IPS-20b (cell line): ENCODE results near the gene NSDHL.
"Not testable (repeated sequence)": the region's sequence is repeated elsewhere in the genome, so short reads cannot be mapped to it uniquely, and the experiment has no call there.

Experiments
- H3K27ac ChIP-seq: one replicate; pipeline ENCODE4 v1.5.1; 2013; ENCODE audit warnings: low read length
- H3K27me3 ChIP-seq: 2 replicates; pipeline ENCODE4 v1.6.1; 2013; ENCODE audit warnings: mild to moderate bottlenecking, low read length, inconsistent platforms; ENCODE audit not compliant: insufficient read depth
- H3K36me3 ChIP-seq: 2 replicates; pipeline ENCODE4 v1.6.1; 2013; ENCODE audit warnings: low read depth, mild to moderate bottlenecking, inconsistent platforms, low read length, moderate library complexity; ENCODE audit not compliant: insufficient read depth
- H3K4me1 ChIP-seq: 2 replicates; pipeline ENCODE4 v1.6.1; 2013; ENCODE audit warnings: mild to moderate bottlenecking, control low read depth, inconsistent platforms, low read length, moderate library complexity; ENCODE audit not compliant: insufficient read depth
- H3K4me3 ChIP-seq: 2 replicates; pipeline ENCODE4 v1.5.1; 2013; ENCODE audit warnings: mild to moderate bottlenecking, low read length, inconsistent platforms
- H3K9ac ChIP-seq: 2 replicates; pipeline ENCODE4 v1.6.1; 2013; ENCODE audit warnings: low read depth, mild to moderate bottlenecking, inconsistent platforms, low read length, moderate library complexity
- H3K9me3 ChIP-seq: 2 replicates; pipeline ENCODE4 v1.6.1; 2013; ENCODE audit warnings: mild to moderate bottlenecking, low read depth, low read length, inconsistent platforms; ENCODE audit not compliant: insufficient read depth

NSDHL gene

DNA sequence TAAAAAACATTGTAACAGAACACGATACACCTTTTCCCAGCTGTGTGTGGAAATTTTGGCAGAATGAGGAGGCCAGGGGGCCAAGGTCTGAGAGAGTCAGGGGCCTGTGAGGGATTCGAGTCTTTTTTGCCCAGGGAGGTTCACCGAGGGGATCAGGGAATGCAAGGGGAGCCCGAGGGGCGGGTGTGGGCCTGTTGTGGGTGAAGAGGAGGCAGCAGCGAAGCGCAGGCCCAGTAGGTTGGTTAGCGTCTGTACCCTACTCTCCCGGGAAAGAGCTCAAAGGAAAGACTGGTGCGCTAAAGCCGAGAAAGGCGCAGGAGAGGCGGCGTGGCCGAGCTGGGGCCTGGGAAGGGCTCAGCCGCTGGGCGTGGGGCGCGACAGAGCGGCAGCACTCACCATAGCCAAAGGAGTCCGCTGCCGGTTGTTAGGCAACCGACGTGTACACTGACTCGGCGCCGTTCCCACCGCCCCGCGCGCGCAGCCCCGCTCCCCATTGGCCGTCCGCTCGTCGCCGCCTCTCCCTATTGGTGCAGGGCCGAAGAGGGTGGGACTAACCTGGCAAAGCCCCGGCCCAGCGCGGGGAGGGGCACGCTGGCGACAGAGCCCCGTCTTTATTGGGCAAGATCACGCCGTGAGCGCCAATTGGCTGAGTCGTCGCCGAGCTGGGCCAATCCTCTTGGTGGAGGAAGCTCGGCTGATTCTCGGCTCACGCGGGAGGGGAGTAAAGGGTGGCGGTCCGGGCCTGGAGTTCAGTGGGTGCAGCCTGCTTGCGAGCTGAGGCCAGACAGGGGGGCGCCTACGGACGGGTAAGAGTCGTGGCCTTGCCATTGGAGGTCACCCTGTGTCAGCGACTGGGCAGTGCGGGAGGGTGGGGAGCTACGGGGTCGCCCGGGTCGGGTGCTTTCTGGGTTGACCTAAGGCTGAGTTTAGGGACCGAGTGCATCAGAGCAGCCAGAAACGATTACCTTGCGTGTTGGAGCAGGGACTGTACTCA is at the start of gene NSDHL, which contains the start of gene CETN2:
Gene NSDHL, plus strand, starts transcription at position 752 of the 994 bp plus-strand sequence. CDS start 15,262 bp downstream, outside the sequence.
Gene CETN2, minus strand, starts transcription at position 446 of the 994 bp plus-strand sequence. Its CDS starts 47 bp downstream, at position 399.
- Histone ChIP-seq H3K9me3 (no peaks in the 10 kb centered on the region), H3K27ac (peak within 1 kb of the TSS; percentile 28), H3K27me3 (no peaks in the 10 kb centered on the region)

DNA sequence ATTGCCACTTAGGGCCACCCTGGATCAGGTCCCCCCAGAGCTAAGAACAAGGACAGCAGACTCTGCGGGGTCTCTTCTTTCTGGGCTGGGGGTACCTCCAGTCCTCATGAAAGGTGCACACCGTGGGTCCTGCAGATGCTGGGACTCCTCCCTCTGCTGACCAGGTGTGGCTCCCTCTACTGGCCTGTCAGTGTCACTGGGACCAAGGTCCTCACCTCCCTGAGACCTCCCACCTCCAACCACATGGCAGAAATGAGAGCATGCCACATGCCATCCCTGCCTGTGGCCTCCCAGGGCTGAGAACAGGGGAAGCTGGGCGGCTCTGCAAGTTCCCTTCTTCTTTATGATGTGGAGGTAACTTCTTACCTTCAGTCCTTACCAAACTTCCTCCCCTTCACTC is 43.8 kb upstream of the NSDHL start:
- H3K9me3 ChIP-seq, H3K4me3 ChIP-seq, H3K27ac ChIP-seq, H3K4me1 ChIP-seq, H3K36me3 ChIP-seq, H3K27me3 ChIP-seq, H3K9ac ChIP-seq: not testable (repeated sequence)

More for the DNA sequence above, at the start of gene NSDHL, which contains the start of gene CETN2:
- peaks cover 22% of the 10 kb centered on the region; the same call in 1 of the 2 replicates for H3K36me3 ChIP-seq
- peaks cover 4% of the 10 kb centered on the region; the same call in 1 of the 2 replicates for H3K4me1 ChIP-seq
- peak within 1 kb of the TSS; percentile 90 for H3K4me3 ChIP-seq
- peak within 1 kb of the TSS; percentile 85 for H3K9ac ChIP-seq

DNA sequence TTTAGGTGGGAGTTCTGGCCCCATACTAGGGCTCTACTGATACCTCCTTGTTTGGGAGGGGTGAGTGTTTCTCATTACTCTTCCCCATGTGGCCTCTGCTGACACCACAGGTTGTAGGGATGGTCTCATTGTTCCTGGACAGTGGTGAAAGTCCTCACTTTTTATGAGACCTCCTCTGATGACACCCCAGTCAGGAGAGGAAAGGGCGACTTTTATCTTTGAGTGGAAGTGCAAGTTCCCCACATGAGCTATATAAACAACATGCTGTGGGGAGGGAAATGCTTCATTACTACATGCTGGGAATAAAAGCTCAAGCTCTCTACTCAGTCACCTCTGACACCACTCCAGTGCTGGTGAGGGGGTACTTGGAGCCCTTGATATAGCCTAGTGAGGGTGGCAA is 31.9 kb upstream of the NSDHL start:
- no peak overlapping the region for H3K27ac ChIP-seq
- no peaks in the 10 kb centered on the region for H3K36me3 ChIP-seq
- H3K4me1 ChIP-seq, result no peaks in the 10 kb centered on the region
- H3K27me3 ChIP-seq, result no peaks in the 10 kb centered on the region
- no peak overlapping the region for H3K9ac ChIP-seq
- no peaks in the 10 kb centered on the region for H3K9me3 ChIP-seq
- H3K4me3 ChIP-seq, result no peak overlapping the region

DNA sequence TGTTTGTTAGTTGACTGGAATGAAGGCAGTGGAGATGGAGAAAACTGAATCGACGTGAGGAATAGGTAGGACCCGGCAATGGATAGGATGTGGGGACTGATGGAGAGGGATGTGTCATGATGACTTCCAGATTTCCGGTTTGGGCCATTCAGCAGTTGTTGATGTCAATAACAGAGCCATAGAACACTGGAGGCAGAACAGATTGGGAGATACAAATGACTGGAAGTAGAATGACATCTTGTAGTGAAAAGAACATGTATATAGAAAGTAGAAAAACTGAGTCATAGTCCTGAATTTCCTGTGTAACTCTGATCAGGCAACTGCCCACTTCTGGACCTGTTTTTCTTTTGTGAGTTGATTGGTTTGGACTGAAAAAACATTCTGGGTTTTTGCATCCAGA is 24.8 kb upstream of the NSDHL start:
- H3K4me1 ChIP-seq, result no peaks in the 10 kb centered on the region
- no peak overlapping the region for H3K9ac ChIP-seq
- H3K36me3 ChIP-seq, result no peaks in the 10 kb centered on the region
- H3K27me3 ChIP-seq, result no peaks in the 10 kb centered on the region
- H3K27ac ChIP-seq, result no peak overlapping the region
- H3K9me3 ChIP-seq, result no peaks in the 10 kb centered on the region
- H3K4me3 ChIP-seq, result no peak overlapping the region

DNA sequence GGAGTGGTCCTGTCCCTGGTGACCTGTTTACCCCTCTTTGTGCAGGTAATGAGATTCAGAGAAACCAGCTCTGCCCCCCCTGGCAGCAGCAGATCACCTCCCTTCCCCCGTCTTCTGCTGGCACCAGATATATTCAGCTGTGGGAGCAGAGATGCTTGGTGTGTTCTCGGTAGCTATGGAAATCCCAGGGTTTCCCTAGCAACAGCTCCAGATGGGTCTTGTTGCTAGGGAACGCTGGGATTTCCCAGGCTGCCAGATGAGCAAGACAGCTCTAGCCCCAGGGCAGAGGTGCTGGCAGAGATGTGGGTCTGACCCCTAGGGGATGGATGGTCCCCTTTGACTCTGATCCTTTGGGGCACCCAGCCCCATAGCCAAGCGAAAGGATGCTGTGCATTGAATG is 20.5 kb upstream of the NSDHL start:
- Histone ChIP-seq H3K4me3 (no peak overlapping the region), H3K36me3 (no peaks in the 10 kb centered on the region), H3K27me3 (no peaks in the 10 kb centered on the region), H3K4me1 (no peaks in the 10 kb centered on the region), H3K27ac (no peak overlapping the region), H3K9me3 (no peaks in the 10 kb centered on the region), H3K9ac (no peak overlapping the region; the same call in 1 of the 2 replicates)

DNA sequence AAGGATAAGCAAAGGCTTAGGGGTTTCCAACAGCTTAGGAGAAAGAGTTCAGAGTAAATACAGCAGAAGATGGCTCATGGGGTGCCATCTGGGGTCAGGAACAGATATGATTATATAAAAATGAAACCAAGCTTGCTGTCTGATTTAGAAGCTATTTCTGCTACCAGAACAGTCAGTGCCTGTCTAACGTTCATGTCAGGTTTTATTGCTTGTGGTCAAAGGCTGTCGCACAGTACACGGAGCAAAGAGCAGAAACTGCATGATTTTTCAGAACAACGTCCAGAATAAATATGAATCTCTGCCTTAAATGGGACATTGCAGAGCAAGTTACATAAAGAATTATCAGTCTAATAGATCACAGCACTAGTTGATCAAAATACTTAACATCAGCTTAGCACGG is 17.7 kb upstream of the NSDHL start:
- H3K4me1 ChIP-seq, result no peaks in the 10 kb centered on the region
- no peak overlapping the region for H3K4me3 ChIP-seq
- no peaks in the 10 kb centered on the region for H3K27me3 ChIP-seq
- no peaks in the 10 kb centered on the region for H3K9me3 ChIP-seq
- H3K27ac ChIP-seq, result no peak overlapping the region
- no peak overlapping the region for H3K9ac ChIP-seq
- no peaks in the 10 kb centered on the region for H3K36me3 ChIP-seq

DNA sequence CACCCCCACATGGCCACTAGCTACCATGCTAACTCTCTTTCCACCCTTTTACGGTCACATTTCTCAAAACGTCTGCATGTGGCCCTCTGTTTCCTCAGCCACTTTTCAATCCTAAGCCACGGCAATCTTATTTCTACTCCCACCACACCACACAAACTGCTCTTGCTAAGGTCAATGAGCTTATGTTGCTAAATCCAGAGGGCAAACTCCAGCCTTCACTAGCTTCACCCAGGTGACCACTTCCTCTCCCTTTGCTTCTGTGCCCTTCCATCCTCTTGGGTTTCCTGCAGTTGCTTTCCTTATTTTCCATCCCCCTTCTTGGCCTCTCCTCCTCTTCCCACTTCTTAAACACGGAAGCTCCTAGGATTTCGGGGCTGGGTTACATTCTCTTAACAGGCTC is 16.8 kb upstream of the NSDHL start:
- Histone ChIP-seq H3K4me3 (no peak overlapping the region), H3K9ac (no peak overlapping the region), H3K27ac (no peak overlapping the region), H3K36me3 (no peaks in the 10 kb centered on the region), H3K4me1 (no peaks in the 10 kb centered on the region), H3K27me3 (no peaks in the 10 kb centered on the region), H3K9me3 (no peaks in the 10 kb centered on the region)

DNA sequence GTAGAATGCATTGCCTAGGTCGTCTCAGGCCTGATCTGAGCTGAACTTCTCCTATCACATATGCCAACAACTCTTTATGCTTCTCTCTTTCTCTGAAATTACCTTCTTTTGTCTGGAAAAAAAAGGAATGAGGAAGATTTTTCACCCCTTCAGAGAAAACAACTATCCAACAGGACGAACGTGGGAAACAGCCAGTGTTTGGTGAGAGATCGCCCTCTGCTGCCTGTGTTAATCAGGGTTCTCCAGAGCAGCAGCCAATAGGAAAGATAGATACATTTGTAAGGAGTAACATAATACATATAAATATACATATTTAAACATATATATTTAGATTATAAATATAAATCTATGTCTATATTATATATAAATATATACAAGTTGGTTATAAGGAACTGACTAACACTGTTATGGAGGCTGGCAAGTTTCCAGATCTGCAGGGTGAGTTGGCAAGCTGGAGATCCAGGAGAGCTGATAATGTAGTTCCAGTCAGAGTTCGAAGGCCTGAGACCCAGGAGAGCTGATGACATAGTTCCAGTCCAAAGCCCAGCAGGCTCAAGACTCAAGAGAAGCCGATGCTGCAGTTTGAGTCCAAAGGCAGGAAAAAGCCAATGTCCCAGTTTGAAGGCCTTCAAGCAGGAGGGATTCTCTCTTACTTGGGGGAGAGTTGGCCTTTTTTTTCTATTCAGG is 13.6 kb upstream of the NSDHL start:
- no peaks in the 10 kb centered on the region for H3K27me3 ChIP-seq
- H3K4me3 ChIP-seq, result no peak overlapping the region
- H3K9ac ChIP-seq, result no peak overlapping the region
- H3K4me1 ChIP-seq, result no peaks in the 10 kb centered on the region
- no peak overlapping the region for H3K27ac ChIP-seq
- H3K9me3 ChIP-seq, result no peaks in the 10 kb centered on the region
- H3K36me3 ChIP-seq, result no peaks in the 10 kb centered on the region

DNA sequence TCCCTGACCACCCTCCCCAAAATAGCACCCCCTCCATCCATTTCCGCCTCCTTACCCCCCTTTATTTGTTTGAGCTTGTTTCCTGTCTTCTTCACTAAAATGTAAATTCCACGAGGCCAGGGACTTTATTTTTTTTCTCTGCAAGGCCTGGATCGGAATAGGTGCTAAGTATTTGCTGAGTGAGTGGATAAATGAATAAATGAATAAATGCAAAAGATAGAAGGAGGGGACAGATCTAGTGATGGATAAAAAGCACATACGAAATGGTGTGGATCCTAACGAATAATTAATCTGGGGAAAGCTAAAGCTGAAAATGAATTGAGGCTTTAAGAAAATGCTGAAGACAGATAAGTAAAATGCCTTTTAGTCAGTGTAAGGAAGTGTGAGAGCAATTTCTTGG is 12.5 kb upstream of the NSDHL start:
- no peaks in the 10 kb centered on the region for H3K4me1 ChIP-seq
- no peak overlapping the region for H3K4me3 ChIP-seq
- H3K27ac ChIP-seq, result no peak overlapping the region
- H3K9ac ChIP-seq, result no peak overlapping the region
- H3K36me3 ChIP-seq, result no peaks in the 10 kb centered on the region
- H3K27me3 ChIP-seq, result no peaks in the 10 kb centered on the region
- no peaks in the 10 kb centered on the region for H3K9me3 ChIP-seq

DNA sequence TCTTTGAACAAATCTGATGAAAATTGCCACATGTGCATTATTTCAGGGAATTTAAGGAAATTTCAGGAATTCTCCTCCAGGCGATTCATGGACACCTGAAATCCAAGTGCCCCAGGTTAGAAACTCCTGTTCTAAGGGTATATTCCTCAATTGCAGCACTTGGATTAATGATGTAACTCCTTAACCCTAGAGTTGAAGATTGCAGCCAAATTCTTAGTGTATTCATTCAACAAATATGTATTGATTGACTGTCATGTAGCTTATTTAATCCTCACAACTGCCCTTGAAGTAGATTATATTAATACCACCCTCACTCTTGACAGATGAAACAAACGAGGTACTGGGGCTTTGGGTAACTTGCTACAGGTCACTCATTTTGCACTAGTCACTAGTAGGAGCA is 11.6 kb upstream of the NSDHL start:
- Histone ChIP-seq H3K9ac (no peak overlapping the region), H3K4me3 (no peak overlapping the region), H3K4me1 (no peaks in the 10 kb centered on the region), H3K36me3 (no peaks in the 10 kb centered on the region), H3K9me3 (no peaks in the 10 kb centered on the region), H3K27ac (no peak overlapping the region), H3K27me3 (peaks cover 6% of the 10 kb centered on the region; the same call in 1 of the 2 replicates)

DNA sequence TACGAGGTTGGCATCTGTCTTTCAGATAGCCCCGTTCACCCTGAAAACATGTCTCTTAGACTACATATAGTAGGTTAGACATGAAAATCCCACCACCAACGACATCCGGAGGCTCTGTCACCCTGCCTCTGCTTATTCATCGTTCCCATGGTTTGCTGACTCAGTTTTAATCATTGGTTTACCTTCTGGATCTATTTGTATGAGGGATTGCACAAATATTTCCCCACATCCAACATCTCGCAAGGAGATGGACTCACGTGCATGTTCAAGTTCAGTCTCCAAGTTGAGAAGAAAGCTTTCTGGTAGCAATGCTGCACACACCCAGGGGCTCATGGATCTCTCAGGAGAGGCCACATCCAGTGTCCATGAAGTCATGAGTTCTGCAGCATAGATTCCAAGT is 11.1 kb upstream of the NSDHL start:
- peaks cover 7% of the 10 kb centered on the region; the same call in 1 of the 2 replicates for H3K27me3 ChIP-seq
- no peak overlapping the region for H3K27ac ChIP-seq

More for the DNA sequence above, 11.1 kb upstream of the NSDHL start:
- H3K4me1 ChIP-seq, result no peaks in the 10 kb centered on the region
- no peaks in the 10 kb centered on the region for H3K36me3 ChIP-seq
- no peak overlapping the region for H3K4me3 ChIP-seq
- H3K9me3 ChIP-seq, result no peaks in the 10 kb centered on the region
- H3K9ac ChIP-seq, result no peak overlapping the region
